Activated CD8-positive, alpha-beta T cell treated with anti-CD3 and anti-CD28 coated beads for 36 hours (primary cell): ENCODE results near the gene DEFB115. TPM values are rescaled to one million over a fixed set of nuclear protein-coding genes. Genes with fewer than 3 reads are reported as not detected.
A peak's percentile ranks its signal among the peaks of the same experiment; 100 is the strongest.
"Not testable (repeated sequence)": the region's sequence is repeated elsewhere in the genome, so short reads cannot be mapped to it uniquely, and the experiment has no call there.

Experiments used
- ATAC-seq: fragments of 200-7000 bp; cut with Tn5 transposase; one replicate; pipeline ENCODE4 v1.10.0; 2021; ENCODE audit warnings: mild to moderate bottlenecking, moderate library complexity
- CTCF ChIA-PET: fragments of 350-600 bp; sonication (Branson Sonifier 250); formaldehyde crosslinking; loops from one replicate; lab custom pipeline; 2021; ENCODE audit warnings: antibody characterized with exemption; lab: Charles Lee
- POLR2A ChIA-PET: fragments of 350-600 bp; sonication (Branson Sonifier 250); formaldehyde crosslinking; loops from one replicate; lab custom pipeline; 2021; ENCODE audit warnings: antibody characterized with exemption; lab: Charles Lee
- DNase-seq: peaks from one replicate; pipeline ENCODE4 v3.0.0-alpha.2; 2020
- H3K27ac Mint-ChIP-seq: one replicate; pipeline ENCODE4 v1.8.0; 2021; ENCODE audit warnings: mild to moderate bottlenecking, mixed read lengths
- H3K27me3 Mint-ChIP-seq: one replicate; pipeline ENCODE4 v1.8.0; 2021; ENCODE audit warnings: mixed read lengths
- H3K36me3 Mint-ChIP-seq: one replicate; pipeline ENCODE4 v1.8.0; 2021; ENCODE audit warnings: low read depth, mixed read lengths
- H3K4me1 Mint-ChIP-seq: one replicate; pipeline ENCODE4 v1.8.0; 2021; ENCODE audit warnings: low read depth, mixed read lengths
- H3K4me3 Mint-ChIP-seq: one replicate; pipeline ENCODE4 v1.8.0; 2021; ENCODE audit warnings: mild to moderate bottlenecking, moderate library complexity, mixed read lengths
- H3K9me3 Mint-ChIP-seq: one replicate; pipeline ENCODE4 v1.8.0; 2021; ENCODE audit warnings: mixed read lengths
- intact Hi-C: fragments of 100-400 bp; cut with micrococcal nuclease; formaldehyde crosslinking; loops from one replicate; pipeline ENCODE4 v1.10.0; 2022
- total RNA-seq, 2 experiments: library from RNA; stranded (reverse); gene quantifications; one replicate each; pipeline ENCODE4 v1.2.3, GENCODE V29; 2021
- TF ChIP-seq, protein P1 (sequence below): fragments of 200-600 bp; IDR thresholded peaks from one replicate; pipeline ENCODE4 v1.8.0; 2022; ENCODE audit warnings: antibody characterized with exemption, mild to moderate bottlenecking

DEFB115 gene
- total RNA-seq, 2 experiments from 2014 or later = not detected

DNA sequence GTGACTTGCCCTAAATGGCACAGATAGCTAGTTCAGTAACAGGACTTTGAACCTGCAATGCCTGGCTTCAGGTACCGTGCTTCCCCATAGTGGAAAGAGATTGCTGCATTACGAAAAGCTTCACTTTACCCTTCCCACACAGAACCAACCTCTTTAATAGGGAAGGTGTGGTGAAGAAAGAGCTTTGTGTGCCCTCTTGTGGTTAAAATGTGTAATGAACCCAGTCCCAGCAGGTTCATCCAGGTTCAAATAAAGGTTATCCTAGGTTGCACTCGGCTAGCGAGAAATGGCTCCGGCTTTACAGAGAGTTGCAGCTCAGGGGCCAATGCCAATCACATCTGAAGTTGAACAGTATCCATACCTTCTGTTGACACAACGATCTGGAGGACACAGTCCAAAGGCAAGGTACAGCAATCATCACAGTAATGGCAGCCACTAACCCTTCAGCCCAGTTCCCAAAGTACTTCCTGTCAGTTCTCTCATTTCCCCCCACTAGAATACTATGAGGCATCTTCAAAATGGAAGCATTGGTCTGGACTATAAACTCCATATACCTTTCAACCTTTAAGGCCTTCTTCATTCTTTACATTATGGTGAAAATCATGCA lies 3.0 kb downstream of the DEFB115 start:
- Mint-ChIP-seq H3K4me3 (no peak overlapping the region), H3K27me3 (no peaks in the 10 kb centered on the region), H3K4me1 (no peaks in the 10 kb centered on the region), H3K27ac (no peak overlapping the region), H3K36me3 (no peaks in the 10 kb centered on the region), H3K9me3 (peaks cover 5% of the 10 kb centered on the region)
- intact Hi-C loops = no loop called here
- DNase-seq = peak; percentile 3
- TF ChIP-seq, protein P1, sequence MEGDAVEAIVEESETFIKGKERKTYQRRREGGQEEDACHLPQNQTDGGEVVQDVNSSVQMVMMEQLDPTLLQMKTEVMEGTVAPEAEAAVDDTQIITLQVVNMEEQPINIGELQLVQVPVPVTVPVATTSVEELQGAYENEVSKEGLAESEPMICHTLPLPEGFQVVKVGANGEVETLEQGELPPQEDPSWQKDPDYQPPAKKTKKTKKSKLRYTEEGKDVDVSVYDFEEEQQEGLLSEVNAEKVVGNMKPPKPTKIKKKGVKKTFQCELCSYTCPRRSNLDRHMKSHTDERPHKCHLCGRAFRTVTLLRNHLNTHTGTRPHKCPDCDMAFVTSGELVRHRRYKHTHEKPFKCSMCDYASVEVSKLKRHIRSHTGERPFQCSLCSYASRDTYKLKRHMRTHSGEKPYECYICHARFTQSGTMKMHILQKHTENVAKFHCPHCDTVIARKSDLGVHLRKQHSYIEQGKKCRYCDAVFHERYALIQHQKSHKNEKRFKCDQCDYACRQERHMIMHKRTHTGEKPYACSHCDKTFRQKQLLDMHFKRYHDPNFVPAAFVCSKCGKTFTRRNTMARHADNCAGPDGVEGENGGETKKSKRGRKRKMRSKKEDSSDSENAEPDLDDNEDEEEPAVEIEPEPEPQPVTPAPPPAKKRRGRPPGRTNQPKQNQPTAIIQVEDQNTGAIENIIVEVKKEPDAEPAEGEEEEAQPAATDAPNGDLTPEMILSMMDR = peak; percentile 55
- ChIA-PET POLR2A (no interaction called here), CTCF (interaction anchor here (1.0 to 1.8 kb wide), 4 partner anchors 10 to 54 kb away, joined by 3 to 8 read pairs (median 6); no protein-coding TSS in a partner anchor)
- no peak for ATAC-seq

DNA sequence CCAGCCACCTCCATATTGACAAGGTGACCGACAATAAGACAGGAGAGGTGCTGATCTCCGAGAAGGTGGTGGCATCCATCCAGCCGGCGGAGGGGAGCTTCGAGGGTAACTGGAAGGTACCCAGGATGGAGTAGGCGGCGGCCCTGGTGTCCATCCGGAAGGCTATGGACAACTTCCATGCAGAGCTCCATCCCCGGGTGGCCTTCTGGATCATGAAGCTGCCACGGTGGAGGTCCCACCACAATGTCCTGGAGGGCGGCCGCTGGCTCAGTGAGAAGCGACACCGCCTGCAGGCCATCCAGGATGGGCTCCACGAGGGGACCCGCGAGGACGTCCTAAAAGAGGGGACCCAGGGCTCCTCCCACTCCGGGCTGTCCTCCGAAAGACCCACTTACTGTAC lies 17.0 kb downstream of the DEFB115 start:
- TF ChIP-seq, protein P1 = no peak
- H3K36me3 Mint-ChIP-seq = no peaks in the 10 kb centered on the region
- intact Hi-C loops = no loop called here
- ChIA-PET CTCF (no interaction called here), POLR2A (interaction anchor here (0.6 kb wide), 1 partner anchor 30 kb away, joined by 3 read pairs; no protein-coding TSS in a partner anchor)
- no peaks in the 10 kb centered on the region for H3K4me1 Mint-ChIP-seq
- DNase-seq (no peak), ATAC-seq (no peak)
- no peak overlapping the region for H3K4me3 Mint-ChIP-seq
- peaks cover 26% of the 10 kb centered on the region for H3K9me3 Mint-ChIP-seq
- no peak overlapping the region for H3K27ac Mint-ChIP-seq
- H3K27me3 Mint-ChIP-seq = no peaks in the 10 kb centered on the region

DNA sequence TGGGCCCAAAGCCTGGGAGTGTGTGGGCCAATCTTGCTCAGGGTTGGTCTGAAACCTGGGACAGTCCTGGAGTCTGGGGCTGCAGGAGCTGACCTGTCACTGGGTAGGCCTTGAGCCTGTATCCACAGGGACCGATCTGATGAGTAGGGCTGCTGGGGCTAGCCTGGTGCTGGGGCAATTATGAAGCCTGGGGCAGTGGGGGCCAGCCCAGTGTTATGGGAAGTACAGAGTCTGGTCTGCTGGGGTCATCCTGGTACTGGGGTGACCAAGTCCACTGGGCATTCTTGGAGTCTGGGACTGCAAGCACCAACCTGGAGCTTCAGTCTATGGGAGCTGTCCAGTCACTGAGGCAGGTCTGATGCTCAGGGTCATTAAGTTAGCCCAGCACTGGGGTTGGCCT lies 20.7 kb downstream of the DEFB115 start:
- TF ChIP-seq, protein P1 = no peak
- H3K27me3 Mint-ChIP-seq = no peaks in the 10 kb centered on the region
- no peaks in the 10 kb centered on the region for H3K4me1 Mint-ChIP-seq
- H3K27ac Mint-ChIP-seq = no peak overlapping the region
- no peaks in the 10 kb centered on the region for H3K36me3 Mint-ChIP-seq
- CTCF ChIA-PET = no interaction called here
- intact Hi-C loops = no loop called here
- H3K4me3 Mint-ChIP-seq = no peak overlapping the region
- ATAC-seq (no peak), DNase-seq (no peak)
- POLR2A ChIA-PET = no interaction called here
- peaks cover 9% of the 10 kb centered on the region for H3K9me3 Mint-ChIP-seq

DNA sequence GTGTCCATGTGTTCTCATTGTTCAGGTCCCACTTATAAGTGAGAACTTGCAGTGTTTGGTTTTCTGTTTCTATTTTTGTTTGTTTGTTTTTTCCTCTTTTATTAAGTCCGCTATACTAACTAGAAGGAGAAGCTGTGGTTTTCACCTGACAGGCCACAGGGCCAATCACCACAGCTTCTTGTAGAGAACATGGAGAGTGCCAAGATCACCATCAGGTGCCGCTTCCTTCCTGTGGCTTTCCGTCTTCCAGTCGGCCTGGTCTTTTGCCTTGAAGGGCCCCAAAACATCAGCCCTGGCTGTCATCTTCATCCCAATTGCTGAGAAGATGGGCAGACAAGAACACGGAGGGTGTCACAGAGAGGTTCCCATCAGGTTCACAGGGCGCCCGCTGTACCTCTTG lies 27.5 kb downstream of the DEFB115 start:
- H3K27ac Mint-ChIP-seq, intact Hi-C loops: not testable (repeated sequence)
- POLR2A ChIA-PET = interaction anchor here (0.6 kb wide), 1 partner anchor 38 kb away, joined by 3 read pairs; no protein-coding TSS in a partner anchor

DNA sequence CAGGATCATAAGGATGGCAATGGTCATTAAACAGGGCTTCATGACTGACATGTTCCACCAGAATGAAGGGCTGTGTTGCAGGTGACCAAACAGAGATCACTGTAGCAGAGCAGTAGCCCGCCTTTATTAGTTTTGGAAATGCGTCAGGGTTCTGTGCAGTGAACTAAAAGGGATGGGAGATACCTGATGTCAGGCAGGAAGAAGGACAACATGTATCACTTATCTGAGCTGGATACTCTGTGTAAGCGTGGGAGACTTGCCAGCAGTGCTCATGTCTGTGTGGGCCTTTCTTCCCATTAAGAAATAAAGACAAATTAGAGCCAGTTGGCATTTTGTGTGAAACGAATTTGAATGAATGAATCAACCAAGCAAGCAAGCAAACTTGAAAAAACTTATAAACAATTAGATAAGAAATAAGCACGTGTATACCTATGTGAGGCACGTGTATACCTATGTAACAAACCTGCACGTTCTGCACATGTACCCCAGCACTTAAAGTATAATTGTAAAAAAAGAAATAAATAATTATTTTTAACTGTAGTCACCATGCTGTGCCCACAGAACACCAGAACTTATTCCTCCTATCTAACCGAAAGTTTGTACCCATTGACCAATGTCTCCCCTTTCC lies 51.2 kb downstream of the DEFB115 start, which contains the start of gene DEFB116:
Gene DEFB116, minus strand, starts transcription at position 51 of the 628 bp plus-strand sequence. Its CDS starts 0 bp downstream, at position 51.
- intact Hi-C loops = no loop called here
- ChIA-PET POLR2A (no interaction called here), CTCF (no interaction called here)
- no peak for ATAC-seq
- no peaks in the 10 kb centered on the region for H3K9me3 Mint-ChIP-seq
- DNase-seq = no peak
- no peak within 1 kb of the TSS for H3K4me3 Mint-ChIP-seq
- no peak within 1 kb of the TSS for H3K27ac Mint-ChIP-seq
- H3K36me3 Mint-ChIP-seq = no peaks in the 10 kb centered on the region
- TF ChIP-seq, protein P1 = no peak
- no peaks in the 10 kb centered on the region for H3K27me3 Mint-ChIP-seq
- no peaks in the 10 kb centered on the region for H3K4me1 Mint-ChIP-seq

More for the DNA sequence above, 27.5 kb downstream of the DEFB115 start:
- H3K4me1 Mint-ChIP-seq, H3K27me3 Mint-ChIP-seq, DNase-seq, CTCF ChIA-PET, H3K4me3 Mint-ChIP-seq, ATAC-seq, H3K36me3 Mint-ChIP-seq, H3K9me3 Mint-ChIP-seq: not testable (repeated sequence)

Other genes starting within 250 kb of the DEFB115 start
- gene DEFB116, start 50.9 kb downstream of the DEFB115 start, total RNA-seq = not detected
- not detected for gene DEFB118, start 110.9 kb downstream of the DEFB115 start, total RNA-seq
- not detected for gene DEFB119, start 132.9 kb downstream of the DEFB115 start, total RNA-seq
- gene DEFB121, start 148.6 kb downstream of the DEFB115 start, total RNA-seq = not detected
- not detected for gene DEFB123, start 183.0 kb downstream of the DEFB115 start, total RNA-seq
- not detected for gene DEFB124, start 217.5 kb downstream of the DEFB115 start, total RNA-seq
- not detected for gene REM1, start 217.6 kb downstream of the DEFB115 start, total RNA-seq